GM21526 (cell line): ENCODE data around the gene MIF.

Source experiments
- ATAC-seq: cut with Tn5 transposase; IDR thresholded peaks from one replicate; pipeline ENCODE4 v1.9.1; 2021; ENCODE audit warnings: moderate library complexity; ENCODE audit not compliant: unreplicated experiment, low FRiP score

MIF gene

DNA sequence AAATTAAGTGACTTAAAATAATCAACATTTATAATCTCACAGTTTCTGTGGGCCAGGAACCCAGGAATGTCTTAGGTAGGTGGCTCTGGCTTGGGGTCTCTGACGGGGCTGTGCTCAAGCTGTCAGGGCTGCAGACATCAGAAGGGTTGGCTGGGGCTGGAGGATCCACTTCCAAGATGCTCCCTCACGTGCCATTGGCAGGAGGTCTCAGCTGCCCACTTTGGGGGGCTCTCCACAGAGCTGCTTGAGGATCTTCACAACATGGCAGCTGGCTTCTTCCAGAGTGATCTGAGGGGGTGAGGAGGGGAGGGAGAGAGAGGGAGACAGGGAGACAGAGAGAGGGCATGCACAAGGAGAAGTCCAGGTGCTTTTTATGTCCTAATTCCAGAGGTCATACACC lies 18.4 kb upstream of the MIF start:
- ATAC-seq, result no peak

DNA sequence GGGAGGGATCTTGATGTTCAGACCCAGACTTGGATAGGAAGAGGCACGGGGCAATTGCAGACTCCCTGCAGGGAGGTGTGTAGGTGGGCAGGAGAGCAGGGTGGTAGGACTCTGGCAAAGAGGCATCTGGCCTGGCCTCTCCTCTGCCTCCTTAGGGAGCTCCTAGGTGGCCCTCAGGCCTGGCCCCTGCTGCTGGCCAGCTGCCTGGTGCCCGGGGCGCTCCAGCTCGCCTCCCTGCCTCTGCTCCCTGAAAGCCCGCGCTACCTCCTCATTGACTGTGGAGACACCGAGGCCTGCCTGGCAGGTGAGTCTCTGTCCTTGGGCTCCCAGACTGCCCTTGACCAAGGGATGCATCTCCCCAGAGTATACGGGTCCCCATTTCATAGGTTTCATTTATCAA lies 16.6 kb upstream of the MIF start:
- ATAC-seq, result no peak

GRCh38 chr22:23878219-23878618 lies 16.0 kb upstream of the MIF start:
- ATAC-seq, result no peak

DNA sequence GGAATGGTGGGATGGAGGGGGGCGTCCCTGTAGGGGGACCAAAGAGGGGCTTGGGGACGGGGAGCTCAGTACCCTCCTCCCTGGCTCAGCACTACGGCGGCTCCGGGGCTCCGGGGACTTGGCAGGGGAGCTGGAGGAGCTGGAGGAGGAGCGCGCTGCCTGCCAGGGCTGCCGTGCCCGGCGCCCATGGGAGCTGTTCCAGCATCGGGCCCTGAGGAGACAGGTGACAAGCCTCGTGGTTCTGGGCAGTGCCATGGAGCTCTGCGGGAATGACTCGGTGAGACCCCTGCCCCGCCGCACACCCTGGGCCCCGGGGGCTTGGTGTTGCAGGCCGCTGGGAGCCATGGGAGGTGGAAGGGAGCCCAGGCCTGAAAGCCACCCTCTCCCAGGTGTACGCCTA lies 11.8 kb upstream of the MIF start:
- ATAC-seq, result no peak

- no peak for ATAC-seq
These were observed 10.5 kb upstream of the MIF start for GRCh38 chr22:23883658-23884057.

GRCh38 chr22:23884140-23884539 lies 10.0 kb upstream of the MIF start:
- no peak for ATAC-seq

DNA sequence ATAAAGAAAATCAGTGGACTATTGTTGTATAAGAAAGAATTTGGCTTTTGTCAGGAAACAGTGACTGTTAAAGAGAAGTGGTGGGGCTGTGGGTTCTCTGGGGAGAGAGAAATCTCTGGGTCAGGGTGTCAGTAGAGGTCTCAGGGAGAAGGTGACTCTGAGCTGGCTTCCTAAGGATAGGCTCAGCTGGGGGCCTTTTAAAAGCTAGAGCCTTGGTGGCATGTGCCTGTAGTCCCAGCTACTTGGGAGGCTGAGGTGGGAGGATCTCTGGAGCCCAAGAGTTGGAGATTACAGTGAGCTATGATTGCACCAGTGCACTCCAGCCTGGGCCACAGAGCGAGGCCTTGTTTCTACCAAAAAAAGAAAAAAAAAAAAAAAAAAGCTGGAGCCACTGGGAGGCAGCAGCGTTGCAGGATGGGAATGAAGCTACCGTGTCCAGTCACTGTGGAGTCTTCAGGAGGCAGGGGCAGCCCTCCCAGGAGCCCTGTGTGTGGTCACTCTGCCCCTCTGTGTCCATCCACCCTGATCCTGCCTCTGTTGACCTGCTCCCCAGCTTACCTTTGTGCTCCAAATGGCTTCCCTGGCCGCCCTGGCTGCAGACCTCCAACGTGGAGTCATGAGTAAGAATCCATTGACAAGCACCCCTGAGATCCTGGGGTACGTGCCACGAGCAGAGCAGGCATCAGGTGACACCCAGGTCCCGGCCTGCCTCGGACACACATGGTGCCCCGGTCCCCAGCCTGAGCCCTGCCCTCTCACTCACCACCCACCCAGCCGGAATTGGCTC lies 5.4 kb upstream of the MIF start:
- ATAC-seq, result no peak

- no peak for ATAC-seq
These were observed 4.6 kb upstream of the MIF start for GRCh38 chr22:23889620-23890019.

DNA sequence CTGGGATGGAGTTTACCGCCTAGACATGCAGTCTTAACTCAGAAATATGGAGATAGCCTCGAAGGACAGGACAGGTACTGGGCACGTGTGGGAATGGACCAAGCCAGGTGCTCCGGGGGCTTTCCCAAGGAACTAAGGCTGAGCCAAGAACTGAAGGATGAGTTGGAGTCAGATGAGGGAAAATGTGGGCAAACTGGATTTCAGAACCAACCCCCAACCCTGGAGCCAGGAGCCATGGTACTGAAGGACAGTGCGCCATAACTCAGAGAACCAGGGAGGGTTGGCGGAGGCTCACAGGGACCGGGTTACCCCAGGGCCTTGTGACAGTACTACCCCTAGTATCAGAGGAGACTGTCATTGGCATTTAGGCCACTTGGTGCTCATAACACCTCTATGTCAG lies 2.5 kb upstream of the MIF start:
- ATAC-seq, result no peak

GRCh38 chr22:23892130-23892529 lies 2.1 kb upstream of the MIF start:
- ATAC-seq, result no peak

DNA sequence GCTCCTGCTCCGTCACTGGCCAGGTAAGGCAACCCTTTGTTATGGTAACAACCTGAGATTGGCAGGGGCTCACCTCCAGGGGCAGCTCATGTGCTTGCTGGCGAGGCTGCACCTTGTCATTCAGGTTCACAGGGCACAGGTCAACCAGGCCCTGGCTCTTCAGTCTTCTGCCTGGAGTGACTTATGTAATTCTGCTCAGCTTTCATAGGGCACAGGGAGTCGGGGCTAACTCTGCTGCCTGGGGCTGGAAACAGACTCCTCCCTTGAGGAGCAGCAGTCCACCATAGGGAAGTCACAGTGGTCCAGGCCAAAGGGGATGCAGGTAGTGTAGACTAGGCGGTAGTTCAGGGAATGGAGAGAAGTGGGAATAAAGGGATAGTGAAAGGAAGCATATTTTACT lies 1.5 kb upstream of the MIF start:
- ATAC-seq, result no peak

GRCh38 chr22:23893121-23893944 lies 850 bp upstream of the MIF start:
- ATAC-seq, result no peak

DNA sequence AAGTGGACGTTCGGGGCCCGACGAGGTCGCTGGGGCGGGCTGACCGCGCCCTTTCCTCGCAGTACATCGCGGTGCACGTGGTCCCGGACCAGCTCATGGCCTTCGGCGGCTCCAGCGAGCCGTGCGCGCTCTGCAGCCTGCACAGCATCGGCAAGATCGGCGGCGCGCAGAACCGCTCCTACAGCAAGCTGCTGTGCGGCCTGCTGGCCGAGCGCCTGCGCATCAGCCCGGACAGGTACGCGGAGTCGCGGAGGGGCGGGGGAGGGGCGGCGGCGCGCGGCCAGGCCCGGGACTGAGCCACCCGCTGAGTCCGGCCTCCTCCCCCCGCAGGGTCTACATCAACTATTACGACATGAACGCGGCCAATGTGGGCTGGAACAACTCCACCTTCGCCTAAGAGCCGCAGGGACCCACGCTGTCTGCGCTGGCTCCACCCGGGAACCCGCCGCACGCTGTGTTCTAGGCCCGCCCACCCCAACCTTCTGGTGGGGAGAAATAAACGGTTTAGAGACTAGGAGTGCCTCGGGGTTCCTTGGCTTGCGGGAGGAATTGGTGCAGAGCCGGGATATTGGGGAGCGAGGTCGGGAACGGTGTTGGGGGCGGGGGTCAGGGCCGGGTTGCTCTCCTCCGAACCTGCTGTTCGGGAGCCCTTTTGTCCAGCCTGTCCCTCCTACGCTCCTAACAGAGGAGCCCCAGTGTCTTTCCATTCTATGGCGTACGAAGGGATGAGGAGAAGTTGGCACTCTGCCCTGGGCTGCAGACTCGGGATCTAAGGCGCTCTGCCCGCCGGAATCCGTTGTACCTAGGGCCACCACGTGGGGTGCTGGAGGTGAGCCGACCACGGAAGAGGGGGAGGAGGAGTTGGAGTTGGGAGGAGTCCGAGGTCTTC lies 771 bp downstream of the MIF start:
- peak; percentile 17 for ATAC-seq

- ATAC-seq, result no peak
These were observed 1.5 kb downstream of the MIF start for GRCh38 chr22:23895599-23896144.

GRCh38 chr22:23896166-23896522 lies 2.0 kb downstream of the MIF start:
- no peak for ATAC-seq

DNA sequence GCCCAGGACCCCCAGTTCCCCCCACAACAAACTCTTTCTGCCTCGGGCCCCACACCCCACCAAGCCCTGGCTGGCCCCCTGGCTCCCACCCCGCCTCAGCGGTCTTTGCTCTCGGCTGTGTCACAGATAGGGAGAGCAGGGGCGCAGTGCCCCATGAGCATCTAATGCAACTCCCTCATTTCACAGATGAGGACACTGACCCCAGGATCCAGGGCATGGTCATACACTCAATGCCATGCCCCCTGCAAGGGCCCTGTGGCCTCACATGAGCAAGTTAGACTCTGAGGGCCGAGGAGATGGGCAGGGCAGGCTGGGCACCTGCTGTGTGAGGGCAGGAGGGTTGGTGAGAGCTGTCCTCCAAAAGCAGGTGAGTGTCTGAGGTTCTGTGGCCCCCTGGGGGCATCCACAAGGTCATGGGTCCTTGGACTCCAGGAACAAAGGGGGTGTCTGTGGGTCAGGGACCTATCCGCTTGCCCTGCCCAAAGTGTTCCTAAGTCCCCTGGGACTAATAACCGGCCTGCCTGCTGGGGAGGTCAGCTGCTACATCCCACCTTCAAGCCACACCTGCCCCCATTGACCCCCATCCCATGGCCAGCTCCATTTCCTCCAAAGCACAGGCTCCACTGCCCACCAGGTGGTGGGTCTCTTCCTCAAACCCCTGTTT lies 2.5 kb downstream of the MIF start:
- ATAC-seq, result no peak

DNA sequence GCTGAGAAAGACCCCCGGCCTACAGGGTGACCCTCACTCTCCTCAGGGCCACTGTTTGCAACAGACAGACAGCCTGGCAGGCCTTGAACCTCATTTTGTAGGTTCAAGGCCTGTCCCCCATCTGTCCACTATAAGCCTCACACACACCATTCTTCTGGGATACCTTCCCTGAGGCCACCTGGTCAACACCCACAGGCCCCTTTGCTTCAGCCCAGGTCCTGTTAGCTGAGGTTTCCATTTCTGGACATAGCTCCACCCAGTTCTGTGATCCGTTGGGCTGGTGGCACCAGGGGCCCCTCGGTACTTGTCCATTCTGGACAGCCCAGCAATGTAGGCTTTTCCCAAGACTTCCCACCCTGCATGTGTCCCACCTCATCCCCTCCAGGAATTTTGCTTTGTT lies 3.1 kb downstream of the MIF start:
- no peak for ATAC-seq

- no peak for ATAC-seq
These were observed 4.1 kb downstream of the MIF start for GRCh38 chr22:23898006-23898974.
